ENCODE results near the gene INTS11. TPM values are rescaled to one million over a fixed set of nuclear protein-coding genes. Genes with fewer than 3 reads are reported as not detected.

INTS11 gene
- total RNA-seq, 2 donors from 2014 or later, result 108 to 131 TPM

GRCh38 chr1:1307261-1307922 lies 17.1 kb downstream of the INTS11 start:
- Mint-ChIP-seq H3K36me3 (ENCODE audit: insufficient read depth in 2 of 2) (no peaks in the 10 kb centered on the region), H3K4me1 (ENCODE audit: low read depth) (peaks cover 16% of the 10 kb centered on the region), H3K27me3 (ENCODE audit: low read depth) (no peaks in the 10 kb centered on the region), H3K27ac (no peak overlapping the region), H3K9me3 (no peaks in the 10 kb centered on the region), H3K4me3 (peak overlapping the region; percentile 87 to 92)
- ATAC-seq (replicated peaks in 1 of 2) (peak in 1 of 2 donors; percentile 0), DNase-seq (no peak)

- ATAC-seq (replicated peaks in 1 of 2) (no peak), DNase-seq (no peak)
- no peak overlapping the region for H3K27ac Mint-ChIP-seq
- no peaks in the 10 kb centered on the region for H3K27me3 Mint-ChIP-seq (ENCODE audit: low read depth)
- no peaks in the 10 kb centered on the region for H3K9me3 Mint-ChIP-seq
- H3K4me1 Mint-ChIP-seq (ENCODE audit: low read depth), result peaks cover 16% of the 10 kb centered on the region
- peak overlapping the region; percentile 87 to 92 for H3K4me3 Mint-ChIP-seq
- H3K36me3 Mint-ChIP-seq (ENCODE audit: insufficient read depth in 2 of 2), result no peaks in the 10 kb centered on the region
These were observed 17.7 kb downstream of the INTS11 start for GRCh38 chr1:1306661-1307260.

- Mint-ChIP-seq H3K9me3 (no peaks in the 10 kb centered on the region), H3K27ac (no peak overlapping the region), H3K36me3 (ENCODE audit: insufficient read depth in 2 of 2) (no peaks in the 10 kb centered on the region), H3K4me1 (ENCODE audit: low read depth) (peaks cover 16% of the 10 kb centered on the region), H3K27me3 (ENCODE audit: low read depth) (no peaks in the 10 kb centered on the region), H3K4me3 (peak overlapping the region; percentile 87 to 92)
- ATAC-seq (replicated peaks in 1 of 2), result no peak
- DNase-seq, result peak in 1 of 2 donors; percentile 46
These were observed 18.3 kb downstream of the INTS11 start for GRCh38 chr1:1306070-1306660.

GRCh38 chr1:1305300-1306069 lies 19.0 kb downstream of the INTS11 start:
- DNase-seq (peak; percentile 71 to 78), ATAC-seq (replicated peaks in 1 of 2) (peak; percentile 27 to 32)
- Mint-ChIP-seq H3K9me3 (no peaks in the 10 kb centered on the region), H3K27me3 (ENCODE audit: low read depth) (no peaks in the 10 kb centered on the region), H3K36me3 (ENCODE audit: insufficient read depth in 2 of 2) (no peaks in the 10 kb centered on the region), H3K4me3 (peak overlapping the region; percentile 87 to 92), H3K4me1 (ENCODE audit: low read depth) (peaks cover 16% of the 10 kb centered on the region), H3K27ac (no peak overlapping the region)

GRCh38 chr1:1304331-1305299 lies 19.8 kb downstream of the INTS11 start:
- Mint-ChIP-seq H3K4me1 (ENCODE audit: low read depth) (peaks cover 16% of the 10 kb centered on the region), H3K36me3 (ENCODE audit: insufficient read depth in 2 of 2) (no peaks in the 10 kb centered on the region), H3K27me3 (ENCODE audit: low read depth) (no peaks in the 10 kb centered on the region), H3K27ac (peak overlapping the region; percentile 15), H3K4me3 (peak overlapping the region; percentile 87 to 92), H3K9me3 (no peaks in the 10 kb centered on the region)
- ATAC-seq (replicated peaks in 1 of 2) (no peak), DNase-seq (no peak)

- H3K27ac Mint-ChIP-seq, result no peak overlapping the region
- H3K4me3 Mint-ChIP-seq, result no peak overlapping the region
- no peaks in the 10 kb centered on the region for H3K9me3 Mint-ChIP-seq
- DNase-seq (no peak), ATAC-seq (replicated peaks in 1 of 2) (no peak)
- no peaks in the 10 kb centered on the region for H3K36me3 Mint-ChIP-seq (ENCODE audit: insufficient read depth in 2 of 2)
- H3K4me1 Mint-ChIP-seq (ENCODE audit: low read depth), result peaks cover 16% of the 10 kb centered on the region
- no peaks in the 10 kb centered on the region for H3K27me3 Mint-ChIP-seq (ENCODE audit: low read depth)
These were observed 20.7 kb downstream of the INTS11 start for GRCh38 chr1:1303736-1304135.

GRCh38 chr1:1302951-1303509 lies 21.4 kb downstream of the INTS11 start:
- Mint-ChIP-seq H3K4me1 (ENCODE audit: low read depth) (peaks cover 16% of the 10 kb centered on the region), H3K36me3 (ENCODE audit: insufficient read depth in 2 of 2) (no peaks in the 10 kb centered on the region), H3K27me3 (ENCODE audit: low read depth) (no peaks in the 10 kb centered on the region), H3K4me3 (no peak overlapping the region), H3K27ac (no peak overlapping the region), H3K9me3 (no peaks in the 10 kb centered on the region)
- no peak for ATAC-seq (replicated peaks in 1 of 2)
- DNase-seq, result no peak

GRCh38 chr1:1302006-1302430 lies 22.4 kb downstream of the INTS11 start:
- H3K36me3 Mint-ChIP-seq (ENCODE audit: insufficient read depth in 2 of 2), result no peaks in the 10 kb centered on the region
- DNase-seq (no peak), ATAC-seq (replicated peaks in 1 of 2) (no peak)
- no peaks in the 10 kb centered on the region for H3K27me3 Mint-ChIP-seq (ENCODE audit: low read depth)
- no peak overlapping the region for H3K27ac Mint-ChIP-seq
- no peaks in the 10 kb centered on the region for H3K9me3 Mint-ChIP-seq
- no peak overlapping the region for H3K4me3 Mint-ChIP-seq
- peaks cover 16% of the 10 kb centered on the region for H3K4me1 Mint-ChIP-seq (ENCODE audit: low read depth)

GRCh38 chr1:1300352-1300739 lies 24.1 kb downstream of the INTS11 start:
- no peak for ATAC-seq (replicated peaks in 1 of 2)
- H3K9me3 Mint-ChIP-seq, result no peaks in the 10 kb centered on the region
- H3K4me1 Mint-ChIP-seq (ENCODE audit: low read depth), result no peaks in the 10 kb centered on the region
- H3K27ac Mint-ChIP-seq, result no peak overlapping the region
- H3K27me3 Mint-ChIP-seq (ENCODE audit: low read depth), result no peaks in the 10 kb centered on the region
- DNase-seq, result no peak
- H3K36me3 Mint-ChIP-seq (ENCODE audit: insufficient read depth in 2 of 2), result no peaks in the 10 kb centered on the region
- H3K4me3 Mint-ChIP-seq, result no peak overlapping the region

GRCh38 chr1:1299686-1300351 lies 24.6 kb downstream of the INTS11 start:
- no peaks in the 10 kb centered on the region for H3K4me1 Mint-ChIP-seq (ENCODE audit: low read depth)
- no peak overlapping the region for H3K27ac Mint-ChIP-seq
- no peak overlapping the region for H3K4me3 Mint-ChIP-seq
- ATAC-seq (replicated peaks in 1 of 2), result peak; percentile 57 to 60
- no peaks in the 10 kb centered on the region for H3K27me3 Mint-ChIP-seq (ENCODE audit: low read depth)
- peak in 1 of 2 donors; percentile 42 for DNase-seq
- no peaks in the 10 kb centered on the region for H3K36me3 Mint-ChIP-seq (ENCODE audit: insufficient read depth in 2 of 2)
- no peaks in the 10 kb centered on the region for H3K9me3 Mint-ChIP-seq

- no peaks in the 10 kb centered on the region for H3K27me3 Mint-ChIP-seq (ENCODE audit: low read depth)
- no peak for ATAC-seq (replicated peaks in 1 of 2)
- H3K9me3 Mint-ChIP-seq, result no peaks in the 10 kb centered on the region
- no peak overlapping the region for H3K27ac Mint-ChIP-seq
- H3K4me1 Mint-ChIP-seq (ENCODE audit: low read depth), result no peaks in the 10 kb centered on the region
- H3K36me3 Mint-ChIP-seq (ENCODE audit: insufficient read depth in 2 of 2), result no peaks in the 10 kb centered on the region
- no peak for DNase-seq
- H3K4me3 Mint-ChIP-seq, result no peak overlapping the region
These were observed 25.4 kb downstream of the INTS11 start for GRCh38 chr1:1298861-1299685.
